ENCODE results near the gene B4GALT2.

Gene B4GALT2

GRCh38 chr1:44030605-44031251, 51.7 kb downstream of the B4GALT2 start:
- no peak for DNase-seq (ENCODE audit: low read depth)

- no peak for DNase-seq (ENCODE audit: low read depth)
Observed at GRCh38 chr1:44031252-44032169, 52.5 kb downstream of the B4GALT2 start, which contains the start of gene SLC6A9. SLC6A9 (minus strand) TSS chr1:44031462; CDS start chr1:44024277, 7,185 bp downstream.

GRCh38 chr1:44032170-44032790, 53.3 kb downstream of the B4GALT2 start:
- no peak for DNase-seq (ENCODE audit: low read depth)

- no peak for DNase-seq (ENCODE audit: low read depth)
Observed at GRCh38 chr1:44033041-44033575, 54.1 kb downstream of the B4GALT2 start.

- no peak for DNase-seq (ENCODE audit: low read depth)
Observed at GRCh38 chr1:44033756-44034155, 54.7 kb downstream of the B4GALT2 start.

GRCh38 chr1:44034423-44034822, 55.4 kb downstream of the B4GALT2 start:
- DNase-seq (ENCODE audit: low read depth): no peak

- no peak for DNase-seq (ENCODE audit: low read depth)
Observed at GRCh38 chr1:44034976-44035716, 56.1 kb downstream of the B4GALT2 start.

- DNase-seq (ENCODE audit: low read depth): no peak
Observed at GRCh38 chr1:44035726-44036408, 56.9 kb downstream of the B4GALT2 start.

- DNase-seq (ENCODE audit: low read depth): no peak
Observed at GRCh38 chr1:44036409-44037139, 57.6 kb downstream of the B4GALT2 start.

- no peak for DNase-seq (ENCODE audit: low read depth)
Observed at GRCh38 chr1:44037154-44037553, 58.1 kb downstream of the B4GALT2 start.

GRCh38 chr1:44038876-44039657, 60.1 kb downstream of the B4GALT2 start:
- no peak for DNase-seq (ENCODE audit: low read depth)

- no peak for DNase-seq (ENCODE audit: low read depth)
Observed at GRCh38 chr1:44040418-44040817, 61.4 kb downstream of the B4GALT2 start.

Data from GM04503 (cell line).